GM23248 (cell line): ENCODE data around the gene GJB4. TPM values are rescaled to one million over a fixed set of nuclear protein-coding genes. Genes with fewer than 3 reads are reported as not detected.

Experiments used
- DNase-seq: peaks from one replicate; pipeline ENCODE4 v3.0.0-alpha.2; 2015
- H2AFZ ChIP-seq: fragments of 200-600 bp; sonication (generic); 2 replicates; pipeline ENCODE4 v1.6.1; 2016; ENCODE audit warnings: antibody characterized with exemption
- H3F3A ChIP-seq: fragments of 200-600 bp; sonication (generic); 2 replicates; pipeline ENCODE4 v1.6.1; 2016; ENCODE audit warnings: mild to moderate bottlenecking, antibody characterized with exemption, mixed run types; ENCODE audit not compliant: insufficient read depth
- H3K27ac ChIP-seq: fragments of 200-600 bp; sonication (generic); 2 replicates; pipeline ENCODE4 v1.5.1; 2016; ENCODE audit warnings: mild to moderate bottlenecking
- H3K27me3 ChIP-seq: fragments of 200-600 bp; sonication (generic); replicated peaks from 2 replicates; pipeline ENCODE4 v1.6.1; 2016; ENCODE audit warnings: mild to moderate bottlenecking; ENCODE audit not compliant: insufficient read depth
- H3K36me3 ChIP-seq: fragments of 200-600 bp; sonication (generic); 2 replicates; pipeline ENCODE4 v1.6.1; 2016; ENCODE audit warnings: low read depth, mild to moderate bottlenecking
- H3K4me1 ChIP-seq: fragments of 200-600 bp; sonication (generic); 2 replicates; pipeline ENCODE4 v1.6.1; 2016; ENCODE audit warnings: mild to moderate bottlenecking; ENCODE audit not compliant: insufficient read depth
- H3K4me2 ChIP-seq: fragments of 200-600 bp; sonication (generic); one replicate; pipeline ENCODE4 v1.6.1; 2016; ENCODE audit warnings: mild to moderate bottlenecking; ENCODE audit not compliant: unreplicated experiment
- H3K4me3 ChIP-seq: fragments of 200-600 bp; sonication (generic); 2 replicates; pipeline ENCODE4 v1.5.1; 2016; ENCODE audit warnings: mild to moderate bottlenecking
- H3K79me2 ChIP-seq: fragments of 200-600 bp; sonication (generic); 2 replicates; pipeline ENCODE4 v1.6.1; 2016; ENCODE audit warnings: mild to moderate bottlenecking; ENCODE audit not compliant: insufficient read depth
- H3K9ac ChIP-seq: fragments of 200-600 bp; sonication (generic); 2 replicates; pipeline ENCODE4 v1.6.1; 2016; ENCODE audit warnings: mild to moderate bottlenecking
- H3K9me2 ChIP-seq: fragments of 200-600 bp; sonication (generic); 2 replicates; pipeline ENCODE4 v1.6.1; 2016; ENCODE audit warnings: mixed run types, mild to moderate bottlenecking, moderate library complexity; ENCODE audit not compliant: insufficient read depth
- H3K9me3 ChIP-seq: fragments of 200-600 bp; sonication (generic); one replicate; pipeline ENCODE4 v1.6.1; 2017; ENCODE audit warnings: low read depth
- H4K20me1 ChIP-seq: fragments of 200-600 bp; sonication (generic); 2 replicates; pipeline ENCODE4 v1.6.0; 2016; ENCODE audit not compliant: insufficient read depth
- EZH2 ChIP-seq: fragments of 200-600 bp; sonication (generic); IDR thresholded peaks from 2 replicates; pipeline ENCODE4 v1.6.1; 2018; ENCODE audit warnings: antibody characterized with exemption, mild to moderate bottlenecking; ENCODE audit not compliant: insufficient read depth, poor library complexity, severe bottlenecking
- EZH2phosphoT487 ChIP-seq: fragments of 200-600 bp; sonication (generic); IDR thresholded peaks from 2 replicates; pipeline ENCODE4 v1.6.1; 2018; ENCODE audit warnings: antibody characterized with exemption, moderate library complexity, mild to moderate bottlenecking, low read depth; ENCODE audit not compliant: insufficient read depth
- WGBS, 2 experiments: methylation state at CpG; one replicate each; pipeline ENCODE4 v1.1.6; 2015 to 2017; ENCODE audit warnings: low lambda C conversion rate in 2 of 2, low coverage in 1 of 2; ENCODE audit errors: missing lambda C conversion rate in 2 of 2; 5-methylcytosine and 5-hydroxymethylcytosine counted together
- in situ Hi-C: fragments of 300-500 bp; cut with MboI; formaldehyde crosslinking; loops from 2 replicates; pipeline ENCODE4 v1.15.0; 2020
- polyA plus RNA-seq: library from polyadenylated mRNA; unstranded; fragments of >200 nt; fragmentation: Nextera tagmentation; extraction: Ambion mirVana; gene quantifications from 2 replicates; pipeline ENCODE4 v1.2.1, GENCODE V29; 2016
- total RNA-seq: library from RNA; depleted of rRNA; stranded (reverse); fragments of >200 nt; shearing (Covaris generic); gene quantifications from 2 replicates; pipeline ENCODE4 v1.2.3, GENCODE V29; 2014

The GJB4 gene
- total and polyA plus RNA-seq, 2 experiments from 2014 or later = not detected

DNA sequence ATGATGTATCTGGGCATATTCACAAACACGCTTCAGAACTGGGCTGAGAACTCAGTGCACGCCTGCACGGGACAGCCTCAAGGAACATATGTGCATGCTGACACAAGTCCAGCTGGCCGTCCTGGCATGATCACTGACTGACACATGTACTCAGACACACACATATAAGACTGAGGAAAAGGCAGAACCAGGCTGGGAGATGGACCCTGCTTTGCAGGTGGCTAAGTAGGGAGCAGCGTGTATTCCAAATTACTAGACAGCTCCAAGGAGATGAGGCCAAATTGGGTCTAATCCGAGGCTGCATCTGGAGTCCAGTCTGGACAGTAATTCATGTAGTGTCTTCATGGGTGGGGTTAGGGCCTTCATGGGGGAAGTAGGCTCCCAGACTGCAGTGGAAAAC lies 46.1 kb upstream of the GJB4 start:
- H2AFZ ChIP-seq = no peak overlapping the region
- H3K79me2 ChIP-seq = no peaks in the 10 kb centered on the region
- H3K9me2 ChIP-seq = no peaks in the 10 kb centered on the region
- DNase-seq = no peak
- H3K36me3 ChIP-seq = no peaks in the 10 kb centered on the region
- H3K4me2 ChIP-seq = no peak overlapping the region
- TF ChIP-seq EZH2phosphoT487 = no peak
- no peak for TF ChIP-seq EZH2
- no peaks in the 10 kb centered on the region for H3K9me3 ChIP-seq
- no peak overlapping the region for H3K27ac ChIP-seq
- H4K20me1 ChIP-seq = no peaks in the 10 kb centered on the region
- in situ Hi-C loops = no loop called here
- H3K27me3 ChIP-seq = no peaks in the 10 kb centered on the region
- no peaks in the 10 kb centered on the region for H3K4me1 ChIP-seq
- no peaks in the 10 kb centered on the region for H3F3A ChIP-seq
- no peak overlapping the region for H3K4me3 ChIP-seq
- 58 to 59% methylated on average over 6 of the region's 6 CpGs for WGBS, 2 experiments
- no peak overlapping the region for H3K9ac ChIP-seq

- no peaks in the 10 kb centered on the region for H3K9me3 ChIP-seq
- TF ChIP-seq EZH2 = no peak
- H2AFZ ChIP-seq = no peak overlapping the region
- in situ Hi-C loops = no loop called here
- no peaks in the 10 kb centered on the region for H3K9me2 ChIP-seq
- WGBS, 2 experiments = 15 to 32% methylated on average over 3 of the region's 3 CpGs
- no peaks in the 10 kb centered on the region for H3K4me1 ChIP-seq
- no peaks in the 10 kb centered on the region for H4K20me1 ChIP-seq
- no peak overlapping the region for H3K27ac ChIP-seq
- H3K79me2 ChIP-seq = no peaks in the 10 kb centered on the region
- no peak overlapping the region for H3K4me3 ChIP-seq
- H3K27me3 ChIP-seq = no peaks in the 10 kb centered on the region
- H3F3A ChIP-seq = no peaks in the 10 kb centered on the region
- no peak overlapping the region for H3K4me2 ChIP-seq
- H3K36me3 ChIP-seq = no peaks in the 10 kb centered on the region
- DNase-seq = no peak
- no peak overlapping the region for H3K9ac ChIP-seq
Measured at GRCh38 chr1:34714386-34714785, 45.2 kb upstream of the GJB4 start.

DNA sequence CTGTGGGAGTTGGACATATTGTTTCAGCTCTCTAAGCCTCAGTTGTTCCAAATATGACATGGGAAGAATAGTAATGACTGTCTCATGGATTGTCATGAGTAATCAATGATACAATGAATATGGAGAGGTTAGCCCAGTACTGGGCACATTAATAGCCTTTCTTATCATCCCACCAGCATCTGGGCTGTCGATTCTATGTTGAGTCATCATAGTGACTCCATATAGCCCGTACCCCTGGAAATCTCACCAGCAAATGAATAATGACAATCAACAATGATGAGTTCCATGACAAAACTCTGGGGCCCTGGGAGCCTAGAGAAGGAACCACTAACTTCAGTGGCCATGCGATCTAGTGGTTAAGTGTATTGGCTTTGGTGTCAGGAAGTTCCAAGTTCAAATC lies 44.4 kb upstream of the GJB4 start:
- Histone ChIP-seq H3K4me2 (no peak overlapping the region), H3K9ac (no peak overlapping the region), H3K27me3 (peaks cover 3% of the 10 kb centered on the region; the same call in 1 of the 2 replicates), H3K4me1 (no peaks in the 10 kb centered on the region), H3K4me3 (no peak overlapping the region), H3K27ac (no peak overlapping the region), H3K9me2 (no peaks in the 10 kb centered on the region), H3F3A (no peaks in the 10 kb centered on the region), H4K20me1 (no peaks in the 10 kb centered on the region), H2AFZ (no peak overlapping the region), H3K79me2 (no peaks in the 10 kb centered on the region), H3K36me3 (no peaks in the 10 kb centered on the region), H3K9me3 (no peaks in the 10 kb centered on the region)
- no peak for TF ChIP-seq EZH2
- DNase-seq = no peak
- WGBS, 2 experiments = 44 to 45% methylated on average over 3 of the region's 3 CpGs
- in situ Hi-C loops = no loop called here

DNA sequence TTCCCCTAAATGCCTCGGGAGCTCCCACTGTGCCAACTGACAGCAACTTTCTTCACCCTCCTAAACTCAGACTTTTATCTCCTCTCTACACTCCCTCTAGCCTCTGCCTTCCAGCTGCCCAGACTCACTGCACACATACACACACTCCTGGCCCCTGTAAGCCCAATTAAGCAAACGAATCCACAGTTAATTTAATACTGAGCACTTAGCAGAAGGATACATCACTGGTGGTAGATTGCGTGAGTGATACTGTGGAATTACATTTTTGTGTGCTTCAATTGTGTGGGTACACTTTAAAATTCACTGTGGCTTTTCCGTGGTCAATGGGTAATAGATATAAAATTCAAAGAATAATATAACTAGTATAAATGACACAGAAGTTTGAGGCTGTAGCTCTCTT lies 38.3 kb upstream of the GJB4 start:
- H3K4me1 ChIP-seq = no peaks in the 10 kb centered on the region
- no peaks in the 10 kb centered on the region for H3K36me3 ChIP-seq
- H4K20me1 ChIP-seq = no peaks in the 10 kb centered on the region
- H3K9ac ChIP-seq = no peak overlapping the region
- WGBS, 2 experiments = 30 to 31% methylated on average over 4 of the region's 4 CpGs
- H3F3A ChIP-seq = no peaks in the 10 kb centered on the region
- in situ Hi-C loops = no loop called here
- H3K9me2 ChIP-seq = no peaks in the 10 kb centered on the region
- no peak overlapping the region for H3K4me2 ChIP-seq
- no peak overlapping the region for H3K27ac ChIP-seq
- TF ChIP-seq EZH2 (no peak), EZH2phosphoT487 (no peak)
- peaks cover 19% of the 10 kb centered on the region for H3K27me3 ChIP-seq
- no peaks in the 10 kb centered on the region for H3K9me3 ChIP-seq
- DNase-seq = no peak
- H2AFZ ChIP-seq = no peak overlapping the region
- H3K4me3 ChIP-seq = no peak overlapping the region
- no peaks in the 10 kb centered on the region for H3K79me2 ChIP-seq

DNA sequence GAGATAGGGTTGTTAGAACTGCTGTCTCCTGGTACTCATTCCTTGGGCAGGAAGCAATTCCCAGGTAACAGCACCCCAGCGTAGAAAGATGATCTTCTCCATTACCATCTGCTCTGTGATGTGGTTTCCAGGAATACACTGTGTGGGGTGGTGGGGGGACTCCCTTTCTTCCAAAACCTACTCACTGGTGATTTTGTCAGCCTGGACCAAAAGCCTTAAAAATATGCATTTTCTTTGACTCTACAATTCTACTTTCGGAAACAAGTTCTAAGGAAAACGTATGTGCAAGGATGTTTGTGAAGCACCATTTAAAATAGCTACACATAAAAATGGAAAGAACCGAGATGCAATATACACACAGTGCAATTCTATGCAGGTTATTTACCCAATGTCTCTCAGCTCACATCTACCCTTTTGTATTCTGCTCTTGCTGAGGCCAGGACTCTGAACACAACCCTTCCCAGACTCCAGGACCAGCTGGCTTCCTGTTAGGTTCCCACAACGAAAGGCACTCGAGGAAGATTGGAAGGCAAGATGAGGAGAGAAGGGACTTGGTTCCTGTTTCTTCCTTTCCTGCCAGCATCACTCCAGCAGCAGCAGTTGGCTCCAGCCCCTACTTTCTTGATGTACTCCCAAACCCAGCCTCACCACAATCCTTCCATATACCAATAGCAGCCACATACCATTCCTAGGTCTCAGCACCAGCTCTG lies 37.7 kb upstream of the GJB4 start:
- H3K9me3 ChIP-seq = no peaks in the 10 kb centered on the region
- H3K27me3 ChIP-seq = peaks cover 19% of the 10 kb centered on the region
- H3K36me3 ChIP-seq = no peaks in the 10 kb centered on the region
- DNase-seq = no peak
- H3K4me2 ChIP-seq = no peak overlapping the region
- 43 to 46% methylated on average over 6 of the region's 6 CpGs for WGBS, 2 experiments
- H3K27ac ChIP-seq = no peak overlapping the region
- H3K9ac ChIP-seq = no peak overlapping the region
- no peaks in the 10 kb centered on the region for H3F3A ChIP-seq
- no peak overlapping the region for H3K4me3 ChIP-seq
- TF ChIP-seq EZH2 (no peak), EZH2phosphoT487 (no peak)
- H4K20me1 ChIP-seq = no peaks in the 10 kb centered on the region
- no peaks in the 10 kb centered on the region for H3K4me1 ChIP-seq
- no peak overlapping the region for H2AFZ ChIP-seq
- no peaks in the 10 kb centered on the region for H3K79me2 ChIP-seq
- no peaks in the 10 kb centered on the region for H3K9me2 ChIP-seq
- in situ Hi-C loops = no loop called here
